ENCODE results near the gene SDSL.

SDSL gene

GRCh38 chr12:113469949-113470743, 48.0 kb downstream of the SDSL start:
- no peak for DNase-seq

- no peak for DNase-seq
Measured at GRCh38 chr12:113470871-113471618, 48.9 kb downstream of the SDSL start.

- DNase-seq = no peak
Measured at GRCh38 chr12:113471619-113472171, 49.5 kb downstream of the SDSL start, which contains the start of gene LHX5. TSS of gene LHX5 (minus strand) at chr12:113471871. CDS start at chr12:113471498, 373 bp downstream.

- no peak for DNase-seq
Measured at GRCh38 chr12:113472191-113473121, 50.3 kb downstream of the SDSL start.

GRCh38 chr12:113473400-113473799, 51.2 kb downstream of the SDSL start:
- no peak for DNase-seq

- no peak for DNase-seq
Measured at GRCh38 chr12:113473942-113474341, 51.8 kb downstream of the SDSL start.

DNA sequence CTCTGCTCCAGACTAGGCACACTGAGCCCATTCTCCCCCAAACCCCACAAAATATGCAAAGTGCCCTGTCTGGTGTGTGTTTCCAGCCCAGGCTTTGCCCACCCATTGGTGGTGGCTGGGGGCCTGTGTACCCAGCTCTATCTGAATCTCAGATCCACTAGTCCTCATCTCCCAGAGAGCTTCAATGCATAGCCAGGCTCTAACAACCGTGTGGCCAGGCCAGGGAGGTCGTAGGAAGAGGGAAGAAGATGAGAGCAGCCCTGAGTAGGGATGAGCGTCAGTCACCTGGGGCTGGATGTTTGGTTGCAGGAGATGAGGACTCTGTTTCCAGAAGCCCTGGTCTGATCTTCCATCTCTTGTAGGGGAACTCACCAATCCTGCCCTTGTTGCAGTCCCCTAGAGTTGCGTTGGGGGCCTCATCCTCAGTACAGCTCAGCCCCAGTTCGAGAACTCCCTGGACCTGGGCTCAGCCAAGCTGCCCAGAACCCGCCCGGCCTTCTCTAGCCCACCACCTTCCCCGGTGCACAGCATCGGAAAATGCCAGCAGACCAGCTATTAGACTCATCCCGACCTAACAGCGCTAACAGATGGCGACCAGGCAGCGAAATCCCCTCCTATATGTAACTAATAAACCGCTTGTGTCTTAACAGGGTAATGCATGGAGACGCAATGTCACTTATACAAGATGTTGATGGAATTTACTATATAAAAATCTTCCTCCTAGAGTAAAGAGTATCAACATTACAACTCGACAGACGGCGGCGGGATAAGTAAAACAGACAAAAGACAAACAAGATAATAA, 52.7 kb downstream of the SDSL start:
- no peak for DNase-seq

- no peak for DNase-seq
Measured at GRCh38 chr12:113475451-113476175, 53.4 kb downstream of the SDSL start.

GRCh38 chr12:113476176-113476986, 54.2 kb downstream of the SDSL start:
- peak; percentile 81 for DNase-seq

DNA sequence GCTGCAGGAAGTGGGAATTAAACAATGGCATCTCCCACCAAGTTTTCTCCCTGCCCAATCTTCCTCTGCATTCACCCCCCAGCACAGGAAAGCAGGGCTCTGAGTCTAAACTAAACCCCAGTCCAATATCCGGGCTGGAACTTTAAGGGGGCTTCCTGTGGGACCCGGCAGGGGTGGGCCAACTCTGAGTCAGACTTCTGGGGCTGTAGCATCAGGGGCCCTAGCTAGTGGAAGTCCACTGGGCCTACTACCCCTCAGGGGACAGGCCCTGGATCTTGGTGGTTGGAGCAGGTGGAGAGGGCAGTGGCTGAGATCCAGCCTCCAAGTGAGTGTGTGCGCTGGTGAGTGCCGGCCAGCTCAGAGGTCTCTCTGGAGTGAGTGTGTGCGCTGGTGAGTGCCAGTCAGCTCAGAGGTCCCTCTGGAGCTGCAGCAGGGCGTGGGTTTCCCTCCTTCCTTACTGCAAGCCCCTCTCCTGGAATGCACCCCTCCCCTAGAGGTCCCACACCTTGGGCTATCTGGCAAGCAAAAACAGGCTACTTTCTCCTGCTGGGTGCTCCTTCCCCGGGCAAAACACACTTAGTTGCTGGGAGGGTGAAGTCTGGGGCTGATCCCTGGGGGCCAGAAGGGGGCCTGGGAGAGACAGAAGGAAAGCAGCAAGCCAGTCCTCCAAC, 55.1 kb downstream of the SDSL start:
- no peak for DNase-seq

GRCh38 chr12:113477842-113478215, 55.6 kb downstream of the SDSL start:
- DNase-seq = no peak

DNA sequence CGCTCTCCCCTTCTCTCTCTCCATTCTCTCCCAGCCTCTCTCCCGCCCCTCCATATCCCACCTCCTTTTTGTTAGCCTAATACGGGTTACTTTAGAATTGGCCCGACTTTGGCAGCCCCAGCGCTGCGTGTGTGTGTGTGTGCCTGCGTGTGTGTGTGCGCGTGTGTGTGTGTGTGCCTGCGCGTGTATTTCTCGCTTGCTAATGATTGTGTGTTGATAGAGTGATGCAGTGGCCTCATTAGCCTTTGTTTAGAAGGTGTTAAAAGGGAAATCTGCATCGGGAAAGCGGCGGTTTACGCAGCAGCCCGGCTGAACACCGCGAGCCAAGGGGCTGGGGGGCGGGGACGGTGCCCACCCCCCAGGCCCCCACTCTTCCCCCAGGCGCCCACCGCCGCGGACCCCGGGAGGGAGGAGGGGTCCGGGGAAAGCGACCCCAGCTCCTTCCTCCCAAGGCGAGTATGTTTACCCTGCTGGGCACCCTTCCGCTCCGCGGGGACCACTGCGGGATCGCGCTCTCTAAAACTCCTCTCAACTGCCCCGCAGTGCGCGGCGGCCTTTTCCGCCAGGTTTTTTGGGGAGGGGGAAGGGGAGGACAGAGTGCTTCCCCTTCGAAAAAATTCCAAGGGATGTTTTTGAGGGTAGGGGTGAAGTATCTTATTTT, 56.3 kb downstream of the SDSL start:
- no peak for DNase-seq

GRCh38 chr12:113479216-113479589, 57.0 kb downstream of the SDSL start:
- no peak for DNase-seq

- no peak for DNase-seq
Measured at GRCh38 chr12:113479590-113480335, 57.6 kb downstream of the SDSL start.

GRCh38 chr12:113480336-113480971, 58.3 kb downstream of the SDSL start:
- no peak for DNase-seq

GRCh38 chr12:113482334-113482733, 60.2 kb downstream of the SDSL start:
- DNase-seq = no peak

DNA sequence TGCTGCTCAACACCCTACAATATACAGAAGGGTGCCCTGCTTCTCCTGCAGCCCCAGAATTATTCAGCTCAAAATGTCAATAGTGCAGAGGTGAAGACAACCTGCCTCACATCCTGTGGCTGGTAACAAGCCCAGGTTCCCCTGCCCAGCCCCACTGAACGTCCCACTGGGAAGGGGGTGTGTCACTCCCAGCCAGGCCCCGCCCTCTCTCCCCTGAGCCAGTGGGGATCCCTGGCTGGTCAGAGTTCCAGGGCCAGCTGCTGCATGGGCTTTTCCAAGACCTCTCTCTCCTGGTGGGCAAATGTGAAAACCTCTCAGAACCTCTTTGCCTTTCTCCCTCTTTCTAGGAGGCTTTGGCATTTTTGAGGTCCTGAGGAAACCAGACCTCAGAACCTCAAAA, 63.1 kb downstream of the SDSL start:
- DNase-seq = no peak

DNA sequence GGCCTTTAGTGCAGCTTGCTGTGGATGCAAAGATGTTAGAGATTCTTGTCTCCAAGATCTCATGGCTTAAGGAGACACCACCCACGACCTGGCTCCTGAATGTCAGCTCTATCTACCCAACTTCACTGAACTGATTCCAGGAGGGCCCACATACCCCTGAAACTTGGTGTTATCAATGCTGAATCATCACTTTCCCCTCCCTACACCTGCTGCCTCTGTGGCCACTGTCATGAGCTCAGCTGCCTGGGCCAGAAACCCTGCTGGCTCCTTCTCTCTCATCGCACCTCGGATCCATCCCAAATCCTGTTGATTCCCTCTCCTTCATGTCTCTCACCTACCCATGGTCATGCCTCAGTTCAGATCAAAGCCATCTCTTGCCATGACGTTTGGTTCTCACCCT, 64.5 kb downstream of the SDSL start:
- DNase-seq = no peak

Measured in COR-L47 (cell line).